GM19240 (cell line): Measurements from ENCODE around the gene ZXDC.

Experiments
- DNase-seq: peaks from one replicate; pipeline ENCODE4 v3.0.0; 2011; ENCODE audit warnings: low spot score; ENCODE audit not compliant: insufficient read length

The ZXDC gene

GRCh38 chr3:126454437-126455198, 21.1 kb downstream of the ZXDC start:
- no peak for DNase-seq

GRCh38 chr3:126454025-126454424, 21.7 kb downstream of the ZXDC start:
- DNase-seq, result no peak

- DNase-seq, result no peak
Measured at GRCh38 chr3:126452213-126452612, 23.5 kb downstream of the ZXDC start.

GRCh38 chr3:126451511-126451910, 24.2 kb downstream of the ZXDC start:
- no peak for DNase-seq

GRCh38 chr3:126450744-126451143, 24.9 kb downstream of the ZXDC start:
- no peak for DNase-seq

GRCh38 chr3:126450219-126450618, 25.5 kb downstream of the ZXDC start:
- no peak for DNase-seq

- no peak for DNase-seq
Measured at GRCh38 chr3:126449621-126450051, 26.1 kb downstream of the ZXDC start.

GRCh38 chr3:126448893-126449180, 26.9 kb downstream of the ZXDC start:
- DNase-seq, result no peak

GRCh38 chr3:126448136-126448892, 27.4 kb downstream of the ZXDC start:
- DNase-seq, result no peak

GRCh38 chr3:126447456-126448106, 28.1 kb downstream of the ZXDC start:
- no peak for DNase-seq

GRCh38 chr3:126446791-126447190, 28.9 kb downstream of the ZXDC start:
- no peak for DNase-seq

- no peak for DNase-seq
Measured at GRCh38 chr3:126446301-126446700, 29.4 kb downstream of the ZXDC start.

GRCh38 chr3:126445506-126445905, 30.2 kb downstream of the ZXDC start:
- no peak for DNase-seq

- DNase-seq, result no peak
Measured at GRCh38 chr3:126442856-126443242, 32.8 kb downstream of the ZXDC start.

- no peak for DNase-seq
Measured at GRCh38 chr3:126442094-126442855, 33.4 kb downstream of the ZXDC start.

- DNase-seq, result no peak
Measured at GRCh38 chr3:126441256-126441880, 34.3 kb downstream of the ZXDC start.

- no peak for DNase-seq
Measured at GRCh38 chr3:126440709-126440995, 35.0 kb downstream of the ZXDC start.

- no peak for DNase-seq
Measured at GRCh38 chr3:126439968-126440708, 35.6 kb downstream of the ZXDC start.

- no peak for DNase-seq
Measured at GRCh38 chr3:126439346-126439967, 36.2 kb downstream of the ZXDC start.

- no peak for DNase-seq
Measured at GRCh38 chr3:126438746-126439145, 36.9 kb downstream of the ZXDC start.
